NCI-H748 (cell line): ENCODE results near the gene COL13A1.
A peak's percentile ranks its signal among the peaks of the same experiment; 100 is the strongest.

Experiments used
- DNase-seq: peaks from one replicate; lab custom pipeline; 2025; ENCODE audit not compliant: unreplicated experiment; lab: John Stamatoyannopoulos, UW

COL13A1 gene

DNA sequence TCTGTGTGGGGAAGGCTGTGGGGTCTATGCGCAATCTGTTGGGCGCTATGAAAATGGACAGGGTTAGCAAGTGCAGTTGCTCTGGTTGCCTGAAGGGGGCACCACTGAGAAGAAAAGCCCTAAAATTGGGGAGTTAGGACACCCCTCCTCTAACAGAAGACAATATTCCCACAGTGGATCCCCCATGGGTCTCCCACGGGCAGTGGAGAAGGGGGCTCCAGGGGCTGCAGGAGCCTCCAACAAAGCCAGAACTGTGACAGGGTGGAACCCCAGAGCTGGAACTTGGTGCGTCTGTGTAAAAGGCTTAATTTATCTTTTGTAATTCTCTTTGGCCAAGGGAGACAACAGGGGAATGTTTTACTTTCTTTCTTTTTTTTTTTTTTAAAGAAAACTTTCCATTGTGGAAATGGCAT lies 12.5 kb upstream of the COL13A1 start:
- DNase-seq = no peak

- DNase-seq = no peak
Measured at GRCh38 chr10:69791812-69792211, 9.9 kb upstream of the COL13A1 start.

DNA sequence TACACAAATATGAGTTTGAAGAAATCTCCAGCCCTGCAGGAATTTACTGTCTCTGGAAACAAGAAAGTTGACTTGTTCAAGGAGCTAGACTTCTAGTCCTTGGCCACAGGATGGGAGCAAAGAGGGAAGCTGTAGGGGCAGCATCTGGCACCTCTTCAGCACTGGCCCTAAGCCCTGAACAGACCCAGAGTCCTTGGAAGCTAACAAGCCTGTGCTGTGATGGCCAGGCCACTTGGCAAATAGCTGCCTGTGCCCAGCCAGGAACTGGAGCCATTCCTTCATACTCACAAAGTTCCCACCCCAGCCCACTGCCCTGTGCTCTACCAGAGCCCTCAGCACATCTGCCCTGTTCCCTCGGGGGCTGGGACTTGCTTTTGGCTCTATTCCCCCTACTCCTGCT lies 9.4 kb upstream of the COL13A1 start:
- no peak for DNase-seq

- DNase-seq = no peak
Measured at GRCh38 chr10:69794673-69795072, 7.0 kb upstream of the COL13A1 start.

DNA sequence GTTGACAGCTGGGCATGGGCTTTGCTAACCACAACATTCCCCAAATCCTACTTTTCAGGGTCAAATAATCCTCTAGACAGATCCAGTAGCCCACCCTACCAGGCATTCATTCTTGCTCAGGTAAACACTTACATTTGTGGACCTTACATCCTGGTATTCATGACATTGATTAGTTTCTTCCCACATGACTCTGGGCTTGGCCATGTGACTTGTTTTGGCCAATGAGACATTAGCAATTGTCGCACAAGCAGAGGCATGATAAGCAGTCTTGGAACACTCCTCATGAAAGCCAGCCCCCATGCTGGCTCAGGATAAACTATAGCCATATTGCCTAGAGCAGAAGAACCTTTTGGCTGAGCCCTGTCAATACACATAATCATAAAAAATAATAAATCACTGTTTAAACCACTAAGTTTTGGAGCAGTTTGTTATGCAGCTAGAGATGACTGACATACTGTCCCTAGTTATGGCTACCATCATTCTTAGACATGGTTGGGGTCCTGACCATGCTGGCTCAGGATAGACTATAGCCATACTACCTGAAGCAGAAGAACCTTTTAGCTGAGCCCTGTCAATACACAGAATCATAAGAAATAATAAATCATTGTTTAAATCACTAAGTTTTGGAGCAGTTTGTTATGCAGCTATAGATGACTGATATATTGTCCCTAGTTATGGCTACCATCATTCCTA lies 6.3 kb upstream of the COL13A1 start:
- no peak for DNase-seq

- no peak for DNase-seq
Measured at GRCh38 chr10:69797959-69798358, 3.7 kb upstream of the COL13A1 start.

DNA sequence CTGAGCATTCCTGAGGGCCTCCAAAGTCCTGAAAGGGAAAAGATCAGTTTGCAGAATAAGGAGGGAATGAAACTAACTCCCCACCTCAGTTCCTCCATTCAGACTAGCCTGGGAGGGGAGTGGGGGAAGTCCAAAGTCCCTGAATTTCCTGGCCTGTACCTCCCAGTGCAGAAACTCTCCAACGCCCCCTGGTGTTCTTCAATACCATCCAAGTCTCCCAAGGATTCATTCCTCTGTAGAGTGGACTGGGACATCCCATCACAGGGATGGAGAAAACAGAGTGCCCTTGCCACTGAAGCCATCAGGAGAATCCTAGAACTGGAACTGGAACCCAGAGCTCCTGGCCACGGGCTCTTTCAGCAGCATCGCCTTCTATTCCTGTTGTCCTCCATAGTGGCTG lies 1.6 kb upstream of the COL13A1 start:
- DNase-seq = peak; percentile 19

DNA sequence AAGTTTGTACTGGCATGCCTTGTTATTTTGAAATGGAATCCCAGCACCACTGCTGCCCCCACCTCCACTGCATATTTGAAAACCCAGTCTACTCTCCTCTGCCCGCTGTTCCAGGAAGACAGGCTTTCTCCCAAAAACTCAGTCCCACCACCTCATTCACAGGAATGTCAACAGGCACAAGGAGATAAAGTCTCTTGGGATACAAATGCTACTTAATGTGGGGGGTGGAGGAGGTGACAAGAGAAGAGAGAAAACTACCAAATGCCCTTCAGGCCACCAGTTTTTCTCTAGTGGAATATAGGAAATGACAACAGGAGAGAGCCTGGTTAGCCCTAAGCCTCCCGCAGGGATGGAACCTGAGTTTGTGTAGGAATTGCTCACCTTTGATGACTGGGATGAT lies 1.0 kb upstream of the COL13A1 start:
- DNase-seq = no peak

DNA sequence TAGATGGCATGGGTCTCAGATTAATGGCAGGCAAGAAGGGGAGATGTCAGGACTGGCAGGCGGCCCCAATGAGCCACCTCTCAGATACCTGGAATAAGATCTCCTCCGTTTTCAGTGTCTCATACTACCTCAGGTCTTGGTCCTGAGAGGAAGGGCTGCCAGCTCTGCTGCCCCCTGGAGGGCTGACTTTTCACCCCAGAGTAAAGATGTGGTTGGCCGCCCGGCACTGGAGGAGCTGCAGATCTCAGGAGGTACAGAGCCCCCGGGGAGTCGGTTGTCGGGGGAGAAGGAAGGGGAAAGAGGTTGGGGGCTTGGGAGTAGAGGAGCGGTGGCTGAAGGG lies 642 bp upstream of the COL13A1 start:
- peak; percentile 50 for DNase-seq

DNA sequence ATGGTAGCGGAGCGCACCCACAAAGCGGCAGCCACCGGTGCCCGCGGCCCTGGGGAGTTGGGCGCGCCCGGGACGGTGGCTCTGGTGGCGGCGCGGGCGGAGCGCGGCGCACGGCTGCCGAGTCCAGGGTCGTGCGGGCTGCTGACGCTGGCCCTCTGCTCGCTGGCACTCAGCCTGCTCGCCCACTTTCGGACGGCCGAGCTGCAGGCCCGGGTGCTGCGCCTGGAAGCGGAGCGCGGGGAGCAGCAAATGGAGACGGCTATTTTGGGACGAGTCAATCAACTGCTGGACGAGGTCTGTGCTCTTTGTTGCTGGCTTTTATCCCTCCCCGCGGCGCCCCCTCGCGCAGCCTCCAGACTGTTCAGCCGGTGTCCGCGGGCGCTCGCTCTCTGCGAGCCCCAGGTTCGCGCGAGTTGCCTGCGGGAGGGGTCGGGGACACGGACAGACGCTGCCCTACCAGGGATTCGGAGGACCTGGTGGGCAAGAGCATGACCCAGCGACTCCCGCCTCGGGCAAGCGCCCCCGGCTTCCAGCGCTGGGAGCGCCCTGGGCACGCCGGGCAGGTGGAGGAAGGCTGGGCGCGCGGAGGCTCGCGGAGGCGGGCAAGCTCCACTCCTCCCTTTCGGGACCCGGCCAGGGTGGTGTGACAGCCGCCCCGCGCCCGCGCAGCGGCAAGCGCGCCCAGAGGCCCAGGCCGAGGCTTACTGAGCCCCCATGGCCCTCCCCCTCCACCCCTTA lies 887 bp downstream of the COL13A1 start:
- peak; percentile 26 for DNase-seq

GRCh38 chr10:69803809-69804208 lies 2.1 kb downstream of the COL13A1 start:
- no peak for DNase-seq

GRCh38 chr10:69804775-69805174 lies 3.1 kb downstream of the COL13A1 start:
- no peak for DNase-seq

- no peak for DNase-seq
Measured at GRCh38 chr10:69807122-69807521, 5.4 kb downstream of the COL13A1 start.

- no peak for DNase-seq
Measured at GRCh38 chr10:69807696-69808095, 6.0 kb downstream of the COL13A1 start.

DNA sequence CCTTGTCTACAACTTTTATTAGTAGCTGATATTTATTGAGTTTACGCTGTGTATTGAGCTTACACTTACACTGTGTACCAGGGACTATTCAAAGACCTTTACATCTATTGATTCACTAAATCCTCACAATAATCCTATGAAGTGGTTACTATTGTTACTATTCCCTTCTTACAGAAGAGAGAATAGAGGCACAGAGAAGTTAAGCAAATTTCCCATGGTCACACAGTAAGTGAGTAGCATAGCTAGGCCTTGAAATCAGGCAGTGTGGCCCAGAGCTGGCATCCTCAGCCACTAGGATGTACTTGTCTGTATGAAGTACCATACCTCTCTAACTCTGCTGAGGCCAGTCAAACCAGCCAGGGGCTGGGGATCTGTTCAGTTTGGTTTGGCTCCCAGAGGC lies 7.6 kb downstream of the COL13A1 start:
- DNase-seq = no peak

- no peak for DNase-seq
Measured at GRCh38 chr10:69810097-69810496, 8.4 kb downstream of the COL13A1 start.

GRCh38 chr10:69810675-69811397 lies 9.1 kb downstream of the COL13A1 start:
- DNase-seq = no peak

DNA sequence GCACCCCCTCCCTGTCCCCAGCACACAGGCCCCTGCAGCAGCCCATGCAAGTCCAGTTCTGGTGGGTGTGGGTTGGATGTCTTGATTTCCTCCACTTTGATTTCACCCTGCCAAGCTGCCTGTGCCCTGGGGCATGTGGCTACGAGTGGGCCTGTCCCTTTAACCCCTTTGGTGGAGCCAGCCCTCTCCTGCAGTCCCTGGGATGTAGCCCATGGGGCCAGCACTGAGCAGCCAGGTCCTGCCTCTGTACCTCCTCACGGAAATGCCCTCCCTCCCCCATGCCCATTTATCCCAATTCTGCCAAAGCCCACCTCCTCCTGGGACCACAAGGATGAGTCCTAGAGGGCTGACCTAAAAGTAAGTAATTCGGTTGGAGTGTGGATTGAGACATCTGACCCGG lies 11.9 kb downstream of the COL13A1 start:
- DNase-seq = no peak

- no peak for DNase-seq
Measured at GRCh38 chr10:69814251-69814650, 12.5 kb downstream of the COL13A1 start.

DNA sequence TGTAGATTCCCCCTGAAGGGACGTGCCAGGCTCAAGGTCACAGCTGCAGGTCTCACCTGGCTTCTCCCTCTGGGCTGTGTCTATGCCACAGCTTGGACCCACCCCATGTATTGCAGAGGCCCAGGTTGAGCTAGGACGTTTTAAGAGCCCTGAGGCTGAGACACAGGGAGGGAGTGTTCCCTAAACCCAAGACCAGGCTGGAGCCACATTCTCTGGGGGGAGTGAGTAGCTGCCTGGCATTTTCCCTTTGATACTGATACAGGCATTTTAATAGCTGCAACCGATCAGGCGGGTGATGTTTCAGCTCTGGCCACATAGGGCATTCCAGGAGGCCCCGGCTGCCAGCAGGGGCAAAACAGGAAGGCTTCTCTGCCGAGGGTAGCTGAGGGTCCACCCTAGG lies 13.4 kb downstream of the COL13A1 start:
- DNase-seq = no peak

DNA sequence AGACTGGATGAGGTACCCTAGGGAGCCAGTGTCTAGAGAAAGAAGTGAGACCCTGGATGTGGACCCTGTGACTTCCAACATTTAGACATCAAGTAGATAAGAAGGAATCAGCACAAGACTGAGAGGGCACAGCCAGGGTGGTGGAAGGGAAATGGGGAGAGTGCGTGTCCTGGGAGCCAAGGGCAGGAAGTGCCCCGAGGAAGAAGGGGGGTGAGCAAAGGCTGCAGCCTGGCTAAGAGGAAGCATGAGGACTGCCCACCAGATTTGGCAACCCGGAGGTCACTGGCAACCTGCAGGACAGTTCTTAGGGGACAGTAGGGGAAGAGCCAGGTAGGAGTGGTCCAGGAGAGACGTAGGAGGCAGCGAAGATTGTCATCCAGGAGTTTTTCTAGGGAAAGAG lies 14.8 kb downstream of the COL13A1 start:
- no peak for DNase-seq

GRCh38 chr10:69817078-69817581 lies 15.4 kb downstream of the COL13A1 start:
- no peak for DNase-seq
